HG03575 (cell line): Measurements from ENCODE around the gene TAAR8.
"Not testable (repeated sequence)": the region's sequence is repeated elsewhere in the genome, so short reads cannot be mapped to it uniquely, and the experiment has no call there.

ENCODE experiments used
- ATAC-seq: cut with Tn5 transposase; IDR thresholded peaks from one replicate; pipeline ENCODE4 v1.9.1; 2021; ENCODE audit not compliant: unreplicated experiment, insufficient number of reproducible peaks, low FRiP score; ENCODE audit errors: extremely low read depth

Gene TAAR8

GRCh38 chr6:132552372-132552771 is at the start of gene TAAR8:
Gene TAAR8, plus strand, starts transcription at chr6:132552672. Its CDS starts 21 bp downstream, at chr6:132552693.
- ATAC-seq: no peak

- ATAC-seq: no peak
These were observed 47.7 kb upstream of the TAAR8 start for GRCh38 chr6:132504757-132505156.

GRCh38 chr6:132505158-132505557 is 47.3 kb upstream of the TAAR8 start:
- ATAC-seq: no peak

GRCh38 chr6:132506461-132506860 is 46.0 kb upstream of the TAAR8 start:
- no peak for ATAC-seq

- no peak for ATAC-seq
These were observed 45.3 kb upstream of the TAAR8 start for GRCh38 chr6:132506869-132507808.

- no peak for ATAC-seq
These were observed 41.2 kb upstream of the TAAR8 start for GRCh38 chr6:132511210-132511830.

- no peak for ATAC-seq
These were observed 40.6 kb upstream of the TAAR8 start for GRCh38 chr6:132511831-132512220.

GRCh38 chr6:132512342-132512637 is 40.2 kb upstream of the TAAR8 start:
- ATAC-seq: no peak

GRCh38 chr6:132512638-132513632 is 39.5 kb upstream of the TAAR8 start, which contains the start of gene STX7:
Gene STX7, minus strand, starts transcription at chr6:132513116. Its CDS starts 9,586 bp downstream, at chr6:132503530.
- ATAC-seq: peak; percentile 80

GRCh38 chr6:132513831-132514545 is 38.5 kb upstream of the TAAR8 start:
- no peak for ATAC-seq

- no peak for ATAC-seq
These were observed 37.1 kb upstream of the TAAR8 start for GRCh38 chr6:132515386-132515785.

GRCh38 chr6:132520953-132521352 is 31.5 kb upstream of the TAAR8 start:
- no peak for ATAC-seq

GRCh38 chr6:132524646-132525045 is 27.8 kb upstream of the TAAR8 start:
- ATAC-seq: no peak

GRCh38 chr6:132525866-132526265 is 26.6 kb upstream of the TAAR8 start:
- no peak for ATAC-seq

- ATAC-seq: no peak
These were observed 26.0 kb upstream of the TAAR8 start for GRCh38 chr6:132526461-132526860.

GRCh38 chr6:132527791-132528190 is 24.7 kb upstream of the TAAR8 start:
- no peak for ATAC-seq

GRCh38 chr6:132530293-132530974 is 22.0 kb upstream of the TAAR8 start:
- ATAC-seq: no peak

GRCh38 chr6:132534546-132534945 is 17.9 kb upstream of the TAAR8 start:
- not testable (repeated sequence) for ATAC-seq
